GM12891 (cell line): ENCODE results near the gene S100A16.
"Not testable (repeated sequence)": the region's sequence is repeated elsewhere in the genome, so short reads cannot be mapped to it uniquely, and the experiment has no call there.

Experiments used
- POLR2A ChIP-seq: IDR thresholded peaks from 2 replicates; pipeline ENCODE4 v1.6.1; 2011; ENCODE audit warnings: low read depth, low read length, control low read depth
- POLR2AphosphoS5 ChIP-seq: IDR thresholded peaks from 2 replicates; pipeline ENCODE4 v1.6.1; 2011; ENCODE audit warnings: low read depth, low read length, control low read depth
- POU2F2 ChIP-seq: IDR thresholded peaks from 2 replicates; pipeline ENCODE4 v1.6.1; 2011; ENCODE audit warnings: low read depth, mild to moderate bottlenecking, control low read depth, low read length, moderate library complexity
- SPI1 ChIP-seq: IDR thresholded peaks from 2 replicates; pipeline ENCODE4 v1.6.1; 2011; ENCODE audit warnings: low read depth, low read length, control low read depth
- TAF1 ChIP-seq: IDR thresholded peaks from 2 replicates; pipeline ENCODE4 v1.6.1; 2011; ENCODE audit warnings: low read depth, low read length, control low read depth

GRCh38 chr1:153640213-153640612 lies 27.3 kb upstream of the S100A16 start:
- TF ChIP-seq TAF1, POLR2AphosphoS5, POLR2A, POU2F2, SPI1: not testable (repeated sequence)
